OCI-LY3 (cell line): ENCODE measurements around the gene ZNF774.

Experiments used
- H2AFZ ChIP-seq: fragments of 200-600, 300-600 bp; shearing (Covaris generic); 2 replicates; pipeline ENCODE4 v1.6.0; 2014; ENCODE audit warnings: antibody characterized with exemption, low read depth, low read length
- H3K27ac ChIP-seq: fragments of 200-600, 300-600 bp; sonication (generic); 2 replicates; pipeline ENCODE4 v1.5.1; 2014; ENCODE audit warnings: mild to moderate bottlenecking, low read length, moderate library complexity, mixed read lengths
- H3K27me3 ChIP-seq: fragments of 200-600, 300-600 bp; sonication (generic); 2 replicates; pipeline ENCODE4 v1.6.1; 2014; ENCODE audit warnings: low read depth, low read length, mixed read lengths
- H3K36me3 ChIP-seq: fragments of 200-600, 300-600 bp; sonication (generic); replicated peaks from 2 replicates; pipeline ENCODE3; 2014; ENCODE audit warnings: low read depth, low read length, mixed read lengths
- H3K4me1 ChIP-seq: fragments of 300-600, 200-600 bp; sonication (generic); 2 replicates; pipeline ENCODE4 v1.6.1; 2014; ENCODE audit warnings: low read length, mixed read lengths
- H3K4me2 ChIP-seq: fragments of 200-600, 300-600 bp; sonication (generic); 2 replicates; pipeline ENCODE4 v1.6.1; 2014; ENCODE audit warnings: low read length, mixed read lengths
- H3K4me3 ChIP-seq: fragments of 300-600, 200-600 bp; sonication (generic); 2 replicates; pipeline ENCODE4 v1.5.1; 2014; ENCODE audit warnings: antibody characterized with exemption, mild to moderate bottlenecking, low read length, moderate library complexity
- H3K79me2 ChIP-seq: fragments of 300-600, 200-600 bp; shearing (Covaris generic); 2 replicates; pipeline ENCODE4 v1.6.1; 2014; ENCODE audit warnings: mild to moderate bottlenecking, low read length, mixed read lengths
- H3K9ac ChIP-seq: fragments of 300-600, 200-600 bp; shearing (Covaris generic); 2 replicates; pipeline ENCODE4 v1.6.0; 2014; ENCODE audit warnings: mild to moderate bottlenecking, low read length, moderate library complexity
- H3K9me3 ChIP-seq: fragments of 200-600, 300-600 bp; shearing (Covaris generic); 2 replicates; pipeline ENCODE4 v1.6.1; 2014; ENCODE audit warnings: low read length, mixed read lengths; ENCODE audit not compliant: insufficient read depth
- H4K20me1 ChIP-seq: fragments of 200-600, 300-600 bp; sonication (generic); 2 replicates; pipeline ENCODE4 v1.6.1; 2016; ENCODE audit warnings: low read length, mixed read lengths; ENCODE audit not compliant: insufficient read depth
- CTCF ChIP-seq: fragments of 200-600, 300-600 bp; sonication (generic); IDR thresholded peaks from 2 replicates; pipeline ENCODE4 v1.5.1; 2014; ENCODE audit warnings: antibody characterized with exemption, low read length, low read depth
- EZH2phosphoT487 ChIP-seq: fragments of 200-600 bp; shearing (Covaris generic); IDR thresholded peaks from 2 replicates; pipeline ENCODE4 v1.6.1; 2018; ENCODE audit warnings: antibody characterized with exemption, mixed run types, low read depth

Gene ZNF774

GRCh38 chr15:90318591-90318990 is 33.5 kb upstream of the ZNF774 start:
- Histone ChIP-seq H2AFZ (no peak overlapping the region), H3K9me3 (no peaks in the 10 kb centered on the region), H3K4me1 (peaks cover 5% of the 10 kb centered on the region; the same call in 1 of the 2 replicates), H3K4me2 (no peak overlapping the region), H4K20me1 (no peaks in the 10 kb centered on the region), H3K9ac (no peak overlapping the region), H3K27ac (no peak overlapping the region), H3K79me2 (no peaks in the 10 kb centered on the region), H3K36me3 (no peaks in the 10 kb centered on the region), H3K27me3 (no peaks in the 10 kb centered on the region; the same call in 1 of the 2 replicates), H3K4me3 (no peak overlapping the region)
- TF ChIP-seq CTCF = no peak
- no peak for TF ChIP-seq EZH2phosphoT487

DNA sequence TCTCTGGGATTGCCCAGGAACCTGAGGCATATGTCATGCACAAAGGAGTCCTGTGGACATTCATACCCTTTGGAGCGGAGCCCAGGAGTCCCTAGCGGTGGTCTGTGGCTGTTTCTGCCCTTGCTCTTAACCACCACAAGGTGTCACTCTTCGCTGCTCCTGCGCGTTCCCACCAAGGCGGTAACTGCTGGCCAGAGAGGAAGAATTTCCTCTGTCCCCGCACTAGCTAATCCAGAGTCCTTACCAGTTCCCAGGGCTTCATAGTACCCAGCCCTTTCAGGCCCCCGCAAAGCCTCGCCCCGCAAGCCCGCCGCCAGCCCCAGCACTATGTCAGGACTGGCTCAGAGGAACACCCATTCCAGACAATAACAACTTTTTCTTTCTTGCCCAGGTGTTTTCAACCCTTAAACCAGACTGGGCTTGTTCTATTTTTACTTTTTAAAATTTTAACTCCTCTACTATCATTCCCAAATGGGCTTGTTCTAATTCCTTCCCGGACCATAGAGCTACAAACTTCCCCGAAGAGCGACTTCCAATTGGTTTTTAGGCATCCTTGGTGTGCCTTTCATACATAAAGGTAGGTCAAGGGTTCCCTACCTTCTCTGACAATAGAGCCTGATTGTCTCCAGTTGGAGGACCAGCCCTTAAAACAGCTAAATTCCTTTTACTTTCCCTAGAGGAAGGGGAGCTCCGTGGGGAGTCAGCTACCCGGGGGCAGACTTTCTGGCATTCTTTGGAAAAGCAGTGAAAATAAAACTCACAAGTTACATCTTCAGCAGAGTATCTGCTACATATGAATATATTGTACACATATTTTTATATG is 31.8 kb upstream of the ZNF774 start:
- Histone ChIP-seq H3K4me3 (peak overlapping the region; percentile 66), H3K4me2 (peak overlapping the region; percentile 90), H3K36me3 (no peaks in the 10 kb centered on the region), H4K20me1 (no peaks in the 10 kb centered on the region), H3K4me1 (peaks cover 5% of the 10 kb centered on the region; the same call in 1 of the 2 replicates), H3K9ac (peak overlapping the region; percentile 46), H3K9me3 (no peaks in the 10 kb centered on the region), H3K79me2 (no peaks in the 10 kb centered on the region), H2AFZ (peak overlapping the region; percentile 79), H3K27me3 (no peaks in the 10 kb centered on the region), H3K27ac (no peak overlapping the region)
- TF ChIP-seq EZH2phosphoT487 (no peak), CTCF (peak; percentile 99)

- Histone ChIP-seq H3K27me3 (no peaks in the 10 kb centered on the region), H3K36me3 (no peaks in the 10 kb centered on the region), H3K79me2 (no peaks in the 10 kb centered on the region), H2AFZ (no peak overlapping the region), H3K9me3 (no peaks in the 10 kb centered on the region), H3K4me1 (peaks cover 11% of the 10 kb centered on the region), H3K4me3 (no peak overlapping the region), H4K20me1 (no peaks in the 10 kb centered on the region), H3K9ac (no peak overlapping the region), H3K27ac (no peak overlapping the region), H3K4me2 (no peak overlapping the region)
- no peak for TF ChIP-seq EZH2phosphoT487
- no peak for TF ChIP-seq CTCF
Measured at GRCh38 chr15:90320885-90321278, 31.2 kb upstream of the ZNF774 start.

GRCh38 chr15:90322538-90322937 is 29.5 kb upstream of the ZNF774 start:
- Histone ChIP-seq H3K4me2 (no peak overlapping the region), H3K9me3 (no peaks in the 10 kb centered on the region), H3K27me3 (no peaks in the 10 kb centered on the region), H3K36me3 (no peaks in the 10 kb centered on the region), H2AFZ (no peak overlapping the region), H3K9ac (no peak overlapping the region), H3K79me2 (no peaks in the 10 kb centered on the region), H3K4me3 (no peak overlapping the region), H3K4me1 (peaks cover 12% of the 10 kb centered on the region), H3K27ac (no peak overlapping the region), H4K20me1 (no peaks in the 10 kb centered on the region)
- no peak for TF ChIP-seq EZH2phosphoT487
- no peak for TF ChIP-seq CTCF
